PC-3 (cell line): ENCODE results near the gene MAP2K2. TPM values are rescaled to one million over a fixed set of nuclear protein-coding genes. Genes with fewer than 3 reads are reported as not detected.

Source experiments
- ATAC-seq: fragments of 200-7000 bp; cut with Tn5 transposase; 2 replicates; pipeline ENCODE4 v1.9.1; 2020; ENCODE audit warnings: mild to moderate bottlenecking, moderate library complexity
- BruUV-seq: library from RNA; stranded (reverse); fragments of 400-500 nt; replicated peaks from 2 replicates; lab custom pipeline; 2021; lab: Mats Ljungman, UMichigan
- CTCF ChIA-PET: fragments of 300-600 bp; sonication (Branson Sonifier 250); formaldehyde crosslinking; loops from one replicate; lab custom pipeline; 2022; ENCODE audit warnings: antibody characterized with exemption; lab: Charles Lee
- POLR2A ChIA-PET: fragments of 300-600 bp; sonication (Branson Sonifier 250); formaldehyde crosslinking; loops from one replicate; lab custom pipeline; 2022; ENCODE audit warnings: antibody characterized with exemption; ENCODE audit not compliant: unreplicated experiment; lab: Charles Lee
- DNase-seq: peaks from one replicate; pipeline ENCODE4 v3.0.0-alpha.2; 2015
- H2AFZ ChIP-seq: fragments of 300-600 bp; sonication (generic); 2 replicates; pipeline ENCODE4 v1.6.0; 2016; ENCODE audit warnings: antibody characterized with exemption, low read length
- H3F3A ChIP-seq: fragments of 300-600 bp; sonication (generic); one replicate; pipeline ENCODE4 v1.6.0; 2017; ENCODE audit warnings: antibody characterized with exemption, low read length, control low read depth, mild to moderate bottlenecking; ENCODE audit not compliant: unreplicated experiment
- H3K27ac ChIP-seq: fragments of 300-600 bp; sonication (generic); 2 replicates; pipeline ENCODE4 v1.5.1; 2016; ENCODE audit warnings: mild to moderate bottlenecking, low read length
- H3K27me3 ChIP-seq: fragments of 300-600 bp; sonication (generic); 2 replicates; pipeline ENCODE4 v1.6.1; 2016; ENCODE audit warnings: low read length, mixed read lengths
- H3K36me3 ChIP-seq: fragments of 300-600 bp; sonication (generic); 2 replicates; pipeline ENCODE4 v1.6.1; 2016; ENCODE audit warnings: low read depth, mixed run types, low read length, mixed read lengths
- H3K4me1 ChIP-seq: fragments of 300-600 bp; sonication (generic); 2 replicates; pipeline ENCODE4 v1.5.1; 2016; ENCODE audit warnings: low read length; ENCODE audit not compliant: insufficient read depth
- H3K4me2 ChIP-seq: fragments of 300-600 bp; sonication (generic); 2 replicates; pipeline ENCODE4 v1.6.0; 2016; ENCODE audit warnings: low read length
- H3K4me3 ChIP-seq: fragments of 300-600 bp; sonication (generic); 2 replicates; pipeline ENCODE4 v1.5.1; 2016; ENCODE audit warnings: mild to moderate bottlenecking, low read length, mixed read lengths
- H3K79me2 ChIP-seq: fragments of 300-600 bp; sonication (generic); 2 replicates; pipeline ENCODE4 v1.6.1; 2017; ENCODE audit warnings: low read length, mixed read lengths
- H3K9ac ChIP-seq: fragments of 300-600 bp; sonication (generic); 2 replicates; pipeline ENCODE4 v1.6.0; 2016; ENCODE audit warnings: mild to moderate bottlenecking, low read length
- H3K9me2 ChIP-seq: fragments of 300-600 bp; sonication (generic); replicated peaks from 2 replicates; pipeline ENCODE4 v1.6.1; 2016; ENCODE audit warnings: mixed run types, low read length, mixed read lengths
- H3K9me3 ChIP-seq: fragments of 300-600 bp; sonication (generic); 2 replicates; pipeline ENCODE4 v1.6.1; 2016; ENCODE audit warnings: low read length, mixed read lengths
- H4K20me1 ChIP-seq: fragments of 300-600 bp; sonication (generic); 2 replicates; pipeline ENCODE4 v1.6.1; 2016; ENCODE audit warnings: low read length, mixed read lengths
- EZH2 ChIP-seq: fragments of 300-600 bp; sonication (generic); IDR thresholded peaks from one replicate; pipeline ENCODE4 v1.6.1; 2017; ENCODE audit warnings: antibody characterized with exemption, mild to moderate bottlenecking, low read length; ENCODE audit not compliant: unreplicated experiment
- EZH2phosphoT487 ChIP-seq: fragments of 300-600 bp; sonication (generic); IDR thresholded peaks from 2 replicates; pipeline ENCODE4 v1.6.1; 2018; ENCODE audit warnings: mild to moderate bottlenecking, antibody characterized with exemption, low read length, borderline replicate concordance
- intact Hi-C: fragments of 100-400 bp; cut with micrococcal nuclease; formaldehyde crosslinking; loops from 2 replicates; pipeline ENCODE4 v1.9.0; 2023
- total RNA-seq: library from RNA; depleted of rRNA; stranded (reverse); fragments of >200 nt; gene quantifications from 2 replicates; pipeline ENCODE4 v1.2.3, GENCODE V29; 2014
- TF ChIP-seq, protein P1 (sequence below): fragments of 300-600 bp; sonication (generic); conservative IDR thresholded peaks from 2 replicates; pipeline ENCODE4 v1.5.1; 2017; ENCODE audit warnings: antibody characterized with exemption, low read depth, mild to moderate bottlenecking, low read length

MAP2K2 gene
- total RNA-seq, 1 experiment from 2014 or later: 229 TPM

DNA sequence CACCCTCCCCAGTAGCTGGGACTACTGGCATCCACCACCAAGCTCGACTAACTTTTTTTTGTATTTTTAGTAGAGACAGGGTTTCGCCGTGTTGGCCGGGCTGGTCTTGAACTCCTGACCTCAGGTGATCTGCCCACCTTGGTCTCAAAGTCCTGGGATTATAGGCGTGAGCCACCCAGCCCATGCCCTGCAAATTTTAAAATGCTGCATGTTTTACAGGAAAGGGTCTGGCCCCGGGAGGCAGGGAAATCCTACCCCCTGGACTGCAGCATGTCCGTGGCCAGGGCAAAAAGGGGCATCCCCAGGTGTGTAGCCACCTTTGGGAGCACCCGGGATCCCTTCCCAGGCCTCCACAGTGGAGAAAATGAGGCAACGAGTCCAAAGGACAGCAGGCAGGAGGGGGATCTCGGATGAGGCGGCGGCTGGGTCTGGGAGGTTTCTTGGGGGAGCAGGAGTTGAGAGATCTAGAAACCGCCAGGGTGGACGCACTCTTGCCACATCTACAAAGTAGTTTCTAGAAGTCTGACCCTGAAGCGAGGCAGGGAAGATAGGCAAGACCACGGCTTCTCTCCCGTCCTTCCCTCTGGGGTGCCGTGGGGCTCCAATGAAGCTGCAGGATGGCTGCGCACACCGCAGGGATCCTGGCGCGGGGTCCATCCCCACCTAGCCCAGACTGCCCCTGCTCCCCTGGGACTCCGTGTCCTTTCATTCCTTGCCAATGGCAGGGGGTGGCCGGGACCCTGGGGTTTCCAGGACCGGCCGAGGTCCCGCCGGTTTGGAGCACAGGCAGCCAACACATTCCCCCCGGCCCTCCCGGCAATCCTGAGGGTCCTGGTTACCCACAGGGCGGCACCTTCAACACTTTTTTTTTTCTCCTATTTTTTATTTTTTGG, 35.9 kb downstream of the MAP2K2 start:
- no TSS peak for BruUV-seq
- no peak for DNase-seq
- Histone ChIP-seq H4K20me1 (no peaks in the 10 kb centered on the region), H3K9me3 (no peaks in the 10 kb centered on the region), H3K4me2 (no peak overlapping the region), H3K4me1 (peaks cover 10% of the 10 kb centered on the region; the same call in 1 of the 2 replicates), H3K9ac (no peak overlapping the region), H3K27me3 (no peaks in the 10 kb centered on the region), H3F3A (no peaks in the 10 kb centered on the region), H3K4me3 (no peak overlapping the region), H3K79me2 (no peaks in the 10 kb centered on the region), H3K36me3 (no peaks in the 10 kb centered on the region; the same call in 1 of the 2 replicates), H2AFZ (no peak overlapping the region), H3K27ac (no peak overlapping the region), H3K9me2 (no peaks in the 10 kb centered on the region)
- TF ChIP-seq EZH2 (no peak), EZH2phosphoT487 (no peak)
- TF ChIP-seq, protein P1, sequence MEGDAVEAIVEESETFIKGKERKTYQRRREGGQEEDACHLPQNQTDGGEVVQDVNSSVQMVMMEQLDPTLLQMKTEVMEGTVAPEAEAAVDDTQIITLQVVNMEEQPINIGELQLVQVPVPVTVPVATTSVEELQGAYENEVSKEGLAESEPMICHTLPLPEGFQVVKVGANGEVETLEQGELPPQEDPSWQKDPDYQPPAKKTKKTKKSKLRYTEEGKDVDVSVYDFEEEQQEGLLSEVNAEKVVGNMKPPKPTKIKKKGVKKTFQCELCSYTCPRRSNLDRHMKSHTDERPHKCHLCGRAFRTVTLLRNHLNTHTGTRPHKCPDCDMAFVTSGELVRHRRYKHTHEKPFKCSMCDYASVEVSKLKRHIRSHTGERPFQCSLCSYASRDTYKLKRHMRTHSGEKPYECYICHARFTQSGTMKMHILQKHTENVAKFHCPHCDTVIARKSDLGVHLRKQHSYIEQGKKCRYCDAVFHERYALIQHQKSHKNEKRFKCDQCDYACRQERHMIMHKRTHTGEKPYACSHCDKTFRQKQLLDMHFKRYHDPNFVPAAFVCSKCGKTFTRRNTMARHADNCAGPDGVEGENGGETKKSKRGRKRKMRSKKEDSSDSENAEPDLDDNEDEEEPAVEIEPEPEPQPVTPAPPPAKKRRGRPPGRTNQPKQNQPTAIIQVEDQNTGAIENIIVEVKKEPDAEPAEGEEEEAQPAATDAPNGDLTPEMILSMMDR: no peak
- ATAC-seq: no peak
- ChIA-PET CTCF (no interaction called here), POLR2A (no interaction called here)
- intact Hi-C loops: no loop called here

DNA sequence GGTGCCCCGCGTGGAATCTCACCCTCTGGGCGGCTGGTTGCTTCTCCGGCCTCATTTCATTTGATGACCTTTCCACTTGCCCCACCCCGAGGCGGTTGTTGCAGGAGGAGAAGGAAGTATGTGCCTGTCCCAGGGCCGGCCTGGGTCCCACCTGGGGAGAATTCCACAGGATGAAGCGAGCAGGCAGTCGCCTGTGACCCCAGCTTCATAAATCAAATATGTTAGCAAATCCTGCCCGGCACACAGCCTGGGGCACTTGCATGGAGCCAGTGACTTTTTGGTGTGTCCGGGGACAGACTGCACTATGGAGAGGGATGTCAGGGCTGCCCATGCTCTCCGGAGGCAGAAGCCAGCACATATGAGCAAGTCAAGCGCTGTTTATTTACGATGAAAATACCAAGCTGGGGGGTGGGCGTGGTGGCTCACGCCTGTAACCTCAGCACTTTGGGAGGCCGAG, 37.5 kb downstream of the MAP2K2 start:
- Histone ChIP-seq H2AFZ (no peak overlapping the region), H3K9ac (no peak overlapping the region), H3K9me3 (no peaks in the 10 kb centered on the region), H3K36me3 (no peaks in the 10 kb centered on the region; the same call in 1 of the 2 replicates), H3K4me2 (no peak overlapping the region), H3K27ac (no peak overlapping the region), H3F3A (no peaks in the 10 kb centered on the region), H3K4me1 (peaks cover 10% of the 10 kb centered on the region; the same call in 1 of the 2 replicates), H3K4me3 (no peak overlapping the region), H4K20me1 (no peaks in the 10 kb centered on the region), H3K27me3 (no peaks in the 10 kb centered on the region), H3K79me2 (no peaks in the 10 kb centered on the region), H3K9me2 (no peaks in the 10 kb centered on the region)
- ATAC-seq: no peak; the same call in 1 of the 2 replicates
- ChIA-PET CTCF (no interaction called here), POLR2A (no interaction called here)
- TF ChIP-seq EZH2phosphoT487 (no peak), EZH2 (no peak)
- TF ChIP-seq, protein P1: no peak
- DNase-seq: no peak
- BruUV-seq: no TSS peak
- intact Hi-C loops: no loop called here

DNA sequence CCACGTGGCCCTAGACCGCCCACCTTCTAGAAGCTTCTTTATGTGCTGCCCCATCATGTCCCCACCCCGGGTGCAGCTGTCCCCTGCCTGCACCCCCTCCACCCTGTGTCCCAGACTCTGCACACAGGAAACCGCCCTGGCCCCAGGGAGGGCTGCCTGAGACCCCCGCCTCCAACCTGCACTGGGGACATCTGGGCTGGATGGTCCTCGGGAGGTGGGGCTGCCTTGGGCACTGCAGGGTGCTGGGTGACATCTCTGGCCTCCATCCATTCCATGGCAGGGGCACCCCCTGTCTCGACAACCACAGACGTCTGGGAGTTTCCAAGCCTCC, 39.4 kb downstream of the MAP2K2 start:
- no peaks in the 10 kb centered on the region for H3K79me2 ChIP-seq
- DNase-seq: no peak
- ChIA-PET CTCF (no interaction called here), POLR2A (no interaction called here)
- intact Hi-C loops: no loop called here
- peak overlapping the region; percentile 41 for H3K9ac ChIP-seq
- no peaks in the 10 kb centered on the region for H3K9me2 ChIP-seq
- H3K27ac ChIP-seq: peak overlapping the region; percentile 20; the same call in 1 of the 2 replicates
- no TSS peak for BruUV-seq
- H3F3A ChIP-seq: no peaks in the 10 kb centered on the region
- TF ChIP-seq, protein P1: no peak
- no peak for TF ChIP-seq EZH2phosphoT487
- no peak for TF ChIP-seq EZH2
- H2AFZ ChIP-seq: peak overlapping the region; percentile 72
- H3K36me3 ChIP-seq: no peaks in the 10 kb centered on the region; the same call in 1 of the 2 replicates
- H3K4me2 ChIP-seq: peak overlapping the region; percentile 61
- peaks cover 10% of the 10 kb centered on the region; the same call in 1 of the 2 replicates for H3K4me1 ChIP-seq
- H3K4me3 ChIP-seq: peak overlapping the region; percentile 21; the same call in 1 of the 2 replicates
- no peaks in the 10 kb centered on the region for H3K27me3 ChIP-seq
- ATAC-seq: no peak
- H4K20me1 ChIP-seq: no peaks in the 10 kb centered on the region
- H3K9me3 ChIP-seq: no peaks in the 10 kb centered on the region
